GM19452 (cell line): ENCODE data around the gene RAI1.

Source experiments
- ATAC-seq: cut with Tn5 transposase; IDR thresholded peaks from one replicate; pipeline ENCODE4 v1.9.1; 2021; ENCODE audit not compliant: unreplicated experiment

RAI1 gene

DNA sequence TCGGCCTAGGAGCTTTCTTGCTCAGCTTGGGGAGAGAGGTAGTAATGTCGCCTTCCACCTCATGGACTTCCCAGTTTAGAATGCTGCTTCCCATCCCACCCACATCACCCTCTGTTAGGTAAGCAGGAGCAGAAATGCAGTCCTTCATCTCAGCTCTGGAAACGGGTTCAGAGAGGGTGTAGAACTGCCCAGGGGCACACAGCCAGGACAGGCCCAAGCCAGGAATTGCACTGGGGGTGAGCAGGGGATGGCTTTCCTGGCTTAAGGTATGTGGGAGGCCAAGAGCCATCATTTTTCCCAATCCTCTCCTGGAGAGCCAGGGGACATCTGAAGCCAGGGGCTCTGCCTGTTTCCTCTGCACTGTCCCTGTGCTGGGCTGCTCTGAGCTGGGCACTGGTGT is 33.6 kb downstream of the RAI1 start:
- ATAC-seq: no peak

DNA sequence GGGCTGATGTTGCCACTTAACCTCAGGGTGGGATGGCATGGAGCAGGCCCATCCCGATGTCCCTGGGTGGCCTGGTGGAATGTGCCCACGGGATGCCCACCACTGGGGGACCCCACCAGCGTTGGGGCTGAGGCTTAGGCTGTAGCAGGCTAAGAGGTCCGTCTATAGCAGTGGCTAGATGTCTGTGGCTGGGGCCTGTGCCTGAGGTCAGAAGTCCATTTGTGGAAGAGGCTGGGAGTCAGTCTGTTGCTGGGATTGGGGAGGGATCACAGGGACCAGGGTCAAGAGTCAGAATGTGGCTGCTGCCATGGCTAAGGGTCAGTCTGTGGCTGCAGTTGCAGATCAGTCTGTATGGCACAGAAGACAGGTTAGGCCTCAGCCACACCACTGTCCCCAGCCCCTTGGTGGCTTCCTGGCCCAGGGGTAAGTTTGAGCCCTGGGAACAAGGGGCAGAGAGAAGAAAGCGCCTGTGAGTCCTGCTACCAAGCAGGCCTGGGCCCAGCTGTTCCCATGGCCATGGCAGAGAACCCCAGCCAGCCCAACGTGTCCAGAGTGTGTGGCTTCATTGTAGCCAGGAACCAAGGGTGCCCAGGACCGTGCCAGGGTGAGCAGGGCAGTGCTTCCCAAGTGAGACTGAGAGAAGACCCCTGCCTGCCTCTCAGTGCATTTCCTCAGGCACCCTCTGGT is 35.7 kb downstream of the RAI1 start:
- no peak for ATAC-seq

GRCh38 chr17:17718251-17718650 is 37.0 kb downstream of the RAI1 start:
- no peak for ATAC-seq

DNA sequence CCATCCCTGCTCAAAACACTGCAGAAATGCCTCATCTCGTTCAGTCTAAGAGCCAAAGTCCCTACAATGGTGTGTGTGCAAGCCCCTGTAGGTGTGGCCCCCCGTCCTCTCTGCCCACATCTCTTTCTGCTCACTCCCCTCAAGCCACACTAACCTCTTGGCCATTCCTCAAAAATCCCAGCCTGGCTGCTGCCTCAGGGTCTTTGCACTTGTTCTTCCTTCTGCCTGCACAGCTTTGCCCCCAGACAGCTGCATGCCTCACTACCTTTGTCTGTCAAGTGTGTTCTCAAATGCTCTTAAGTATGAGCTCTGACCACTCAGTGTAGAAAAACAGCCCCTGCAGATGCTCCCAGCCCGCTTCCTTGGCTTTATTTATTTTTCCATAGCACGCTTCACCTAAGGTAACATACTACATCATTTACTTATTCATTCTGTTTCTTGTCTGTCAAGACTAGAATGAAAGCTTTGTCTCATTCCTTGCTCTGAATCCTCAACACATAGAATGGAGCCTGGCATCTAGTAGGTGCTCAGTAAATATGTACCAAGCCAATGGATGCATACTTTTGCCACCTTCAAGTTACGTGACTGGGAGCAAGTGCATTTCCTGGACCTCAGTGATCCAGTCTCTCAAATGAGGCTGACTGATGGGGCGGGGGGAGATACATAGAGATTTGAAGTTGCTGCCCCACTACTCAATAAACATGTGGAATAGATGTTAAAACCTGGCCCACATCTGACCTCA is 38.1 kb downstream of the RAI1 start:
- no peak for ATAC-seq

DNA sequence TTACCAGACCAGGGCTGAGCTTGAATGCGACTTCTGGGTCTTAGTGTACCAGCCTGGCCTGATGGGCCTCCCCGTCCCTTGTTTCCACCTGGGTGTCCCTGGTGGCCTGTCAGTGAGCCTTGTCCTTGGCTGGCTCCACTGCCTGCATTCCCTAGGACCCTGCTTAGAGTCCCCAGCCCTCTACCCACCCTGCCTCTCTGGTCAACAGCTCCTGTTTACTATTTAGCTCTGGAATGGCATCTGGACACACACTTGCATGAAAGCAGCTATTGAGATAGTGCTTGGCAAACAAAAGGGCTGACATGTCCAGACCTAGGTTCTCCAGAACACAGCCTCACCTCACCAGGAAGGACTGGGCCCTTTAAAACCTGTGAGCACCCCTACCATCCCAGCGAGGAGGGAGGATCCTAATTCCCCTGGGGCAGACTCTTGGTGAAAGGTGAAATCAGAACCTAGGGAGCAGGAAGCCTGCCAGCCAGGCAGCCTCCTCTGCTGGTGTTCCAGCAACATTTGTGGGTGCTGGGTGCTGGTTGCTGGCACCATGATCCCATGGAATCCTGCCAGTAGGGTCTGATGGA is 38.8 kb downstream of the RAI1 start:
- no peak for ATAC-seq

DNA sequence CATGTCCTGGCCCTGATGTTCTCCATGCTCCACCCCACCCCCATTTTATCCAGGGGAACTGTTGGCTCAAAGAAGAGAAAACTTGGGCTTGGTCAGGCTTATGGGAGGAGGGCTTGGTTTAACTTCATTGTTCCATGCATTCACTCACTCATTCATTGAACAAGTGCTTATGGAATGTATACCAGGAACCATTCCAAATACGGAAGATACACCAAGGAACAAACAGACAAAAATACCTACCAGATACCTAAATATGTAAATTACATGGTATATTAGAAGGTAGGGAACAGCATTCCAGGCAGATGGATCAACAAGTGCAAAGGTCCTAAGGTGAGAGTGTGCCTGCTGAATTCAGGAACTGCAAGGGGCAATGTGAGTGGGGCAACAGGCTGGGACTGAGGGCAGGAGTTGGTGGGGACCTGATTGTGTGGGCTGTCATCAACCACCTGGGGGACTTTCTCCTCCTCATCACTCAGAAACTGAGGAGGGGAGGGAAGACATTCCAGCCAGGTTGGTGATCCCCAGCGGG is 39.9 kb downstream of the RAI1 start:
- ATAC-seq: no peak

DNA sequence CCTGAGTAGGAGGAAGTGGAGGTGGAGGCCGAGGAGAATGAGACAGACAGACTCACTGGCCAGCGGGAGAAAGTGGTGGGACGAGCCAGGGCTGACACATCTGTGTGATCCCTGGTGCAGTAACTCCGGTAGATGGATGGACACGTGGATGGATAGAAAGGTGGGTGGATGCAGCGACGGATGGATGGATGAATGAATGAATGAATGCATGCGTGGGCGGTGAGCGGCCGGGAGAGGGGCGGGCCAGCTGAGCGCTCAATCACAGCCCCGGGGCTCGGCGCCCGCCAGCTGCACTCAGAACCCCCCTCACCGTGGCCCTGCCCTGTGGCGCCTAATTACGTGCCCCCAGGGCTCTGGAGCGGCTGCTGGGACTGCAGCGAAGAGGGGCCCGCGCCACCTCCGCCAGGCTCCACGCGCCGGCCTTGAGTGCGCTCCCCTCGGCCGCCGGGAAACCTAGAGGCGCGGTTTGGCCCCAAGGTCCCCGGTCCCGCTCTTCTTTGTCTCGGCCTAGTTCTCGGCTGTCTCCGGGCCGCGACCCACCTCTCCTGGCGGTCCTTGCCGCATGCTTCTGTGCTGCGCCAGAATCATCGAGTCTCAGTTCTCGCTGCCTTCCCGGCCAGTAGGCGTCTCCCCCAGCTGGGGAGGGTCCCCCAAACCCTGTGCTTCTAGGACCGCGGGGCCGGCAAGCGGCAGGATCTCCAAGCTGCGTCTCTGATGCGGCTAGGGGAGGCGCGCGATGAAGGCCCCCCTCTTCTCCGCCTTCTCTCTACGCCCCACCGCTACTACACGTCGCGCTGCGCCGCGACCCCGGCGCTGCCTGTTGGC is 41.0 kb downstream of the RAI1 start:
- ATAC-seq: no peak

DNA sequence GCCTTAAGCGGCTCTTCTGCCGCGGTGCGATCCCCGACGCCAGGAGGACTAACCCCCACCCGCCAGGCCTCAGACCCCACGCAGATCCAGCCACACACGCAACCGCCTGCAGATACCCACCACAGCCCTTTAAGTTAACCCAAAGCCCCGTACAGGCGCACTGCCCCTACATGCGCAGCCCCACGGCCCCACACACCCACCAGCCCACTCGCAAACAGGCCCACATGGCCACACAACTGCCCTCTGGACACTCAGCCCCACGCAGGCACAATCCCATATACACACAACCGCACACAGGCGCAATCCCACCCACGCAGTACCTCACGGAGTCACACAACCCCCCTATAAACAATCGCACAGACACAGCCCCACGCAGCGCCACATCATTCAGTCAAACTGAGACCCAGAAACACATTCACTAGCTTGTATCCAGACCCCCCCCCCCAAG is 41.7 kb downstream of the RAI1 start:
- ATAC-seq: no peak

DNA sequence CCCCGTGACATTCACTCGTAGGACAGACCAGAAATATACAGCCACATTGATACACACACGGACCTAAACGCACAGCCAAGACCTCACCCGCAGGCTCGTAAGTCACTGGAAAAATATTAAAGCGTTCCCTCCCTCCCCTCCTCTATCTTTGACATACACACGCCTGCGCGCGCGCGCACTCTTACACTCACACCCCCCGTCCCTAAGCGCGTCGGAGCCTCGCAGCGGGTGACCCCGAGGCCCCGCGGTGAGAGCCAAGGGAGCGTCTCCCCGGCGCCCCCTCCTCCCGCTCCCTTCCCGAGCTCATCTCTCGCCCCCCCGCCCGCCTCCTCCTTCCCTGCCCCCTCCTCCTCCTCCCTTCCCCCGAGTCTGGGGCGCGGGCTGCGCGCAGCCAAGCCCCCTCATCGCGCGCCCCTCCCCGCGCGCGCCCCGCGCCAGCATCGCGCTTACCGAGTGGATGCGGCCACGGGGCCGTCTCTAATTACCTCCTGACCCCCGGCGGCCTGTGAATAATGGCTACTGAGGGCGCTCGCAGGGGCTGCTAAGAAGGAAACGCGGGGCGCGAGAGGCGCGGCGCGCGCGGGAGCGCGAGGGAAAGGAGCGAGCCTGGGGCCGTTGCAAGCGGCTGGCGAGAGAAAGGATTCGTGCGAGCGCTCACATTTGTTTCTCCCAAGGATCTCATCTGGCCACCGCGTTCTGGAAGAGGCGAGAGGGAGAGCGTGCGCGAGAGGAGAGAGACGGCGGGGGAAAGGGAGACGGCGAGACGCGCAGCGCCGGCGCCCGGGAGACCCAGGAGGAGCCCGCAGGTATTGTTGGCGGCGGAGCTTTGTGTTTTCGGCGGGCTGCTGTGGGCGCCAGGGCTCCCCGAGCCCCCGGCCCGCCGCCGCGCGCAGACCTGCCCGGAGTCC is 42.4 kb downstream of the RAI1 start:
- ATAC-seq: no peak

DNA sequence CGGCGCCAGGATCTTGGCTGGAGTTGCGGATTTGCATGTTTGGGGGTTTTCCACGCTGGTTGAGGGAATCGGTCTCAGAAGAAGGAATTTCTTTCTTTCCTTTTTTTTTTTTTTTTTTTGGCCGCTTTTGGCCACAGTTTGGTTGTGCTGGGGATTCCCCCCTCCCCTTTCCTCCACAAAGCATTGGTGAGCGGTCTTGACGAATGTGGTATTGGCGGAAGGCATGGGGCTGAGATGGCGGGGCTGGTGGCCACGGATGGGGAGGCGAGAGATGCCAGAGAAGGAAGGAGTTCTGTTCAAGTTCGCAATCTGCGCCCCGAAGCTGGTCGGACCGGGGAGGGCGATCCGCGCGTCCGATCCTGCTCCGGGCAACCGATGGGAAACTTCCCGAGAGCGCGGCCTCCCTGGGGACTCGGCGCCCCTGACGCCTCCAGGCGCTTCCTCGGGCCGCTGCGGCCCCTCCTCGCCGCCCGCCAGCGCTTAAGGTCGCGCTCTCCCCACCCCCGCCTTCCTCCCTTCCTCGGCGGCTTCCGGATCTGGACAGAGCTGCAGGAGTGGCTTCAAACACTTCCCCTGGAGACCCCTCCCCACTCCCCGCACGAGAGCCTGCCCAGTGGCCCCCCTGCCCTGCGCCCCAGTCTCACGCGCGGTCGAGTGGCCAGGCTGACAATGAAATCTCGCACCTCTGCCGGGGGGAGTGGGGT is 43.2 kb downstream of the RAI1 start:
- ATAC-seq: no peak

- no peak for ATAC-seq
These were observed 43.9 kb downstream of the RAI1 start for GRCh38 chr17:17725011-17725751.

DNA sequence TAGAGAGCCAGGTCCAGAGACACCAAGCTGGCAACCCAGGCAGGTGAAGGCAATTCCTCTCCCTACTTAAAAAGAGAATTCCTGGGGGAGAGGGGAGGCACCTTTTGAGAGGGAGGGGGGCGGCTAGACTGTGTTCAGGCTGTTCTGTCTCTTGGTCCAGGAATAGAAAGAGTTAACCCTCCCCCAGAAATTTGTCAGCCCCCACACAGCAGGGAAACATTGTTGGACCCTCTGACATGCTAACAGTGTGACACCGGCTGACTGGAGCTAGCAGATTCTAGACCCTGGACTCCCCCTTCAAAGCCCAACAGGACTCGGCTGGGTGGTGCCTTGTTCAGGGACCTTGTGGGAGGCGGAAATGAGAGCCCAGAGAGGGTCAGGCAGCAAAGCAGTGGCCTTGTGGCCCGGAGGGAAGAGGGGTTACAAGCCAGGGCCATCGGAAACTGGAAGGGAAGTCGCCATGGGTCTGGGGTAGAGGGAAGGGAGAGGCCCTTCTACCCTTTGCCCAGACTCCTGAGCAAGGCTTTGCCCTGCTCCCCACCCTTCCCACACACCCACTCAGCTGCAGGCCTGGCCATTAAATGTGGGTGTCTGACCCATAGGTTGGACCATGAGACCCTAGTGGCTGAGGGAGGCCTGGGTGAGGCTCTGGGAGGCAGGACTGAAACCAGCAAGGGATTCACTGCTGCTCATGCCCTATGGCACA is 44.6 kb downstream of the RAI1 start:
- no peak for ATAC-seq

DNA sequence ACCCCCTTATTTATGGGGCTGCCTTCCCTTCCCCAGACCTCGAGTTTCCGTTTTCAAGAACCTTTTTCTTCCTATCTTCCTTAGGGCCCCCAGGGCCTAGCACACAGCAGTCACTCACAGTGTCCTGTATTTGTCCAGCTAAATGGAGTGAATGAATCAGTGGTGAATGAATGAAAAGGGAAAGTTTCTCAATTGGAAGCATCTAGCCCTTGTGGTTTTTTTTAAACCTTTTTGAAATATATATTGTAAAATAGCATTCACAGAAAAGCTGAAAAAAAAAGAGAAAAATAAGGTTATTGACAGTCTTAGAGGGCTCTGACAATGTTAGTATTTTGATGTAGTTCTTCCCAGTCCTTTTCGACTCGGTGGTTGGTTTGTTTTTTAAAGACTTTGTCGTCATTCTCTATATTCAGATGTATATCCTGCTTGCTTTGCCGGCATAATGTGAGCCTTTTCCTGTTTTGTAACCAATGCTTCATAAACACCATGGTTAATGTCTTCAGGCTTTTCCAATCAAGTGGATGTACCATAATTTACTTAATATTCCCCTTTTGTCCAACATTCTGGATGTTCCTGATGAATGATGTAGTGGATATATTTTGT is 45.3 kb downstream of the RAI1 start:
- no peak for ATAC-seq

- no peak for ATAC-seq
These were observed 45.9 kb downstream of the RAI1 start for GRCh38 chr17:17727111-17727659.

DNA sequence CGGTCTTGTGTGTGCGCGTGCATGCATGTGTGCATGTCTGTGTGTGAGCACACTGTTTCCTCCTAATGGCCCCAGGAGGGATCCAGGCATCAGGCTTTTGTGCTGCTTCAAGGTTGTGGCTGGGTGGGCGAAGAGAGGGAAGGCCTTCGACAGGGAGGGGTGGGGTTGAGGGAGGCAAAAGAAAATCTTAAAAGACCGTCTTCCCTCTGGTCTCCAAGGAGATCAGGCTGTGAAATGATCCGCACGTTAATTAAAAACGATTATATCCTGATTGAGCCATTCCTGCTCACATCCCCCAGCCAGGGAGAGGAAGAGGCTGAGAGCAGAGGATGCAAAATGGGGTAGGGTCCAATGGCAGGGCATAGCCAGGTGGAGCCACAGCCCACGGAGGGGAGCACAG is 46.9 kb downstream of the RAI1 start:
- ATAC-seq: no peak

DNA sequence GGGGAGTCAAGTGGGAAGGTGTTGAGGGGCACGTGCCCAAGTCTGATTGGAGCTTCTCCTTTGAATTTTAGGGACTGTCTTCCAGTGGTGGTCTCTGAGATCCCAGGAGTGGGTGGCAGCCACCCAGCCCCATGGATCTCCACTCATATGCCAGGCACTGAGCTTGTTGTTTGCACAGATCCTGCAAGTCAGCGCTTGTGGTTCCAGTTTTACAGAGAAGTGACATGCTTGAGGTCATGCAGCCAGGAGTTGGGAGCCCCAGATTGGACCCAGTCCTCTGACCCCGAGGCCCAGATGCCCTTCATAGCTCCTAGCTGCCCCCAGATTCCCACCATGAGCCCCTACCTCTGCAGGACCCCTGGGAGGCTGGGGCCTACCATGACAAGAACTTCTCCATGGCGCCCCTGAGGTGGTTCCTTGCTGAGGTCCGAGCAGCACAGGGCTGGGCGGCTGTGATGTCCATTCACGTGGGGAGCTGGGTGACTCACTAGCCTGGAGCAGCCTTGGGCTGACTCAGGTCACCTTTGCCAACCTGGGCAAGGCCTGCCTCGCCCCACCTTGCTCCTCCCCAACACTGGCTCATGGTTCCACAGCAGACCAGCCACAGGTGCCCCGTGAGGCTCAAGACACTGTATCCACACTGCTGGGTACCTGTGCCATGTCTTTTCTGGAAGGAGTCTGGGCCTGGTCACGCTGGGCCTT is 47.4 kb downstream of the RAI1 start:
- no peak for ATAC-seq
